ENCODE results near the gene ZFR2.

ZFR2 gene

DNA sequence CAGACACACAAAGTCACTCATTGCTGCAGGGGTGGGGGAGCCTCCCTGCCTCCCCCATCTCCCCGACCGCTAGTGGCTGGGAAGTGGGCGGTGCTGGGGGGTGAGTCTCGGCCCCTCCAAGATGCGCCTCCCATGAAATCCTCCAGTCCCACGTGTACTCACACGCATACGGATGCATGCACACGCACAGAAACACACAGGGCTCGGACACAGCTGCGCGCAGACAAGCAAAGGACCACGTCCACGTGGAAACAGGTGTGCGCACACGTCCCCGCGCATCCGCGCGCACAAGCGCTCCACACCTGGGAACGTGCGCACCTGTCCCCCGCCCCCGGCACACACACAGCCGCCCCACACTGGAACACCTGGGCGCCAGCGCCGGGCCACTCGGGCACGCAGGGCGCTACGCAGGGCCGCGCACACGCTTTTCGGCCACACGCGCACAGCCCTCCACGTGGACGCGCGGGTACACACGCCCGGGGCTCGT lies 83.3 kb downstream of the ZFR2 start:
- H3K36me3 Mint-ChIP-seq (ENCODE audit: low read depth): peaks cover 41% of the 10 kb centered on the region
- peaks cover 19% of the 10 kb centered on the region for H3K4me1 Mint-ChIP-seq (ENCODE audit: low read depth)
- H3K27ac Mint-ChIP-seq: peak overlapping the region; percentile 82
- peak overlapping the region; percentile 83 for H3K4me3 Mint-ChIP-seq
- peaks cover 13% of the 10 kb centered on the region for H3K9me3 Mint-ChIP-seq
- DNase-seq: peak; percentile 68
- H3K27me3 Mint-ChIP-seq: peaks cover 2% of the 10 kb centered on the region

DNA sequence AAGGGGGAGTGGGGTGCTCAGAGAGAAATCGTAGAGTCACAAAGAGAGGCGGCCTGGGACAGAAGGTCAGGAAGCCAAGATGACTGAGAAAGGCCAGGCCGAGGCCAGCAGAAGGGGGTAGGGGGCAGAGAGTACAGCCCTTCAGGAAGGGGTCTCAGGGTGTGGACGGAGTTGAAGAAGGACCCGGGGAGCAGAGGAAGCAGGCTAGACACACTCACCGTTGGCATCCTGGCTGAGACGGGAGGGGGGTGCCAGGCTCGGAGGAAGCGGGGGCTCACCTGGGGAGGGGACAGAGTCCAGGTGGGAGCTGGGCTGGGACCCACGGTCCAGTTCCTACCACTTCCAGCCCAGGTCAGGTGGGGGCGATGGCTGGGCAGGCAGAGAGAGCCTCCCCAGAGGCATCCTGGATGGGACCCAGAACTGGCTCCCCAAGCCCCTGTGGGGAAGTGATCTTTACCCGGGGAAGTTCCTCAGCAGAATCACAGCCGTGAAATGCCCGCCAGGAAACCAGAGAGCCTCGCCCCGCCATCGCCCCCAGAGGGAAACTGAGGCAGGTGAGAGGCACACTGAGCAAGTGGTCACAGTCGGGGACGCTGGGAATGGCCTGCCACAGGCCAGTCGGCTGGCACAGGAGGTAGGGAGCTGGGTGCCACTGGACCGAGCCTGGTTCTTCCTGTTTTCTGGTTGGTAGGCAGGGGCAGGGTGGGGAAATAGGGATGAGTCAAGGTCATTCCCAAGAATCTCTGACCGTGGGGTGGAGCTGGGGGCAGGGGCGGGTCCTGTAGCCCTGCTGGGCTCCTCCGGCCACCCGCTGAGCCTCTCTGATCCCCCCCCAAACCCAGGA lies 84.0 kb downstream of the ZFR2 start:
- H3K4me1 Mint-ChIP-seq (ENCODE audit: low read depth): peaks cover 19% of the 10 kb centered on the region
- peak overlapping the region; percentile 82 for H3K27ac Mint-ChIP-seq
- peaks cover 41% of the 10 kb centered on the region for H3K36me3 Mint-ChIP-seq (ENCODE audit: low read depth)
- H3K4me3 Mint-ChIP-seq: peak overlapping the region; percentile 83
- peaks cover 13% of the 10 kb centered on the region for H3K9me3 Mint-ChIP-seq
- peaks cover 2% of the 10 kb centered on the region for H3K27me3 Mint-ChIP-seq
- peak; percentile 47 for DNase-seq

DNA sequence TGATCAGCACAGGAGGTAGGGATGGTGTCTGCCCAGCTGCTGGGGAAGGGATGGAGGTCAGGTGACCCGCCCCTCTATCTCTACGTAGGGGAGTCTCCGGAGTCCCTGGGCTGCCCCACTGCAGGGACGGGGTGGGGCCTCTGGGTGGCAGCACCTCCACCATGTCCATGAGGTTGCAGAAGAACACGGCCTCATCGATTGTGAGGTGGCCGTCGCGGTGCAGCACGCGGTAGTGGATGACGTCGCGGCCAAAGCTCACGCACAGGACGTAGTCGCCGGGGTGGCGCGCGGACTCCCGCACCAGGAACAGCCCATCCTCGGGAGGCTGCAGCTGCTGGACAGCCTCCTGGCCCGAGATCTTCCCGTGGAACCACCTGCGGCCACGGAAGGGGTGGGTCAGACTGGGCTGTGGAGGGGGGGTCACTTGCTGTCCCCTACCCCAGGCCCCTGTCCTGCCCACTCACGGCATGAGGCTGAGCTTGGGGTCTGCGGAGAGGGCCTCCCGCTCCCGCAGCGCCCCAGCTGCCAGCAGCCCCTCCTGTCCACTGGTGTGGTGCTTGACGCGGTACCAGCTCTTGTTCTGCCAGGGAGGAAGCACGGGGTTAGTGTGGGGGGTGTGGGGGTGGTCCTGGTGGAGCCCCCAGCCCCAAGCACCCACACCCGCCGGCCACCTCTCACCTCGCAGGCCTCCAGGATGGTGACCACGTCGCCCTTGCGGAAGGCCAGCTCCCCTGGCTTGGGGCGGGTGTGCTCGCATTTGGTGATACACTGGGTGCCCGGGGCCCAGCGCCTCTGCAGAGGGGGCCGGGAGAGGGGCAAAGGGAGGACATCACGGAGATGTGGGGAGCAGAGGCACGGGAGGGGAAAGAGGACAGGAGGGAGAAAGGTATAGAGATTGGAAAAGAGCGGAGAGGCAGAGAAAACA lies 84.9 kb downstream of the ZFR2 start:
- H3K9me3 Mint-ChIP-seq: peaks cover 13% of the 10 kb centered on the region
- H3K4me1 Mint-ChIP-seq (ENCODE audit: low read depth): peaks cover 15% of the 10 kb centered on the region
- peak; percentile 71 for DNase-seq
- H3K27me3 Mint-ChIP-seq: peaks cover 2% of the 10 kb centered on the region
- H3K36me3 Mint-ChIP-seq (ENCODE audit: low read depth): peaks cover 41% of the 10 kb centered on the region
- no peak overlapping the region for H3K27ac Mint-ChIP-seq
- peak overlapping the region; percentile 83 for H3K4me3 Mint-ChIP-seq

DNA sequence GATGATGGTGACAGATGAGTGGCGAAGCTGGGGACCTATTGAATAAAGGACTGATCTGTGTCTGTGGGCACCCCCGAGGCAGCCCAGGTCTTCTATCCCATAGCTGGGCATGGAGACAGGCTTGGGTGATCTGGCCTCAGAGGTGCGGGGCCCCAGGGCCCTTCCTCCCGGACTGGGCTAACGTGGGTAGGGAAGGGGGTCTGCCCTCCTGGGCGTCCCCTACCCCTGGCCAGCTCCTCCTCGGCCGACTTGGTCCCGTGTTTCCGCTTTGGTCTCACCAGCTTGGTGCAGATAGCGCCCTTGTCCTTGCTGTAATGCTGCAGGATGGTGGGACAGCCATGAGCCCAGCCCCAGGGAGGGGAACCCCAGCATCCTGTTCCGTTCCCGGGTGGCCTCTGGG lies 85.9 kb downstream of the ZFR2 start:
- no peak for DNase-seq
- Mint-ChIP-seq H3K4me1 (ENCODE audit: low read depth) (peaks cover 14% of the 10 kb centered on the region), H3K36me3 (ENCODE audit: low read depth) (peaks cover 44% of the 10 kb centered on the region), H3K27ac (no peak overlapping the region), H3K4me3 (no peak overlapping the region), H3K9me3 (peaks cover 13% of the 10 kb centered on the region), H3K27me3 (peaks cover 2% of the 10 kb centered on the region)

DNA sequence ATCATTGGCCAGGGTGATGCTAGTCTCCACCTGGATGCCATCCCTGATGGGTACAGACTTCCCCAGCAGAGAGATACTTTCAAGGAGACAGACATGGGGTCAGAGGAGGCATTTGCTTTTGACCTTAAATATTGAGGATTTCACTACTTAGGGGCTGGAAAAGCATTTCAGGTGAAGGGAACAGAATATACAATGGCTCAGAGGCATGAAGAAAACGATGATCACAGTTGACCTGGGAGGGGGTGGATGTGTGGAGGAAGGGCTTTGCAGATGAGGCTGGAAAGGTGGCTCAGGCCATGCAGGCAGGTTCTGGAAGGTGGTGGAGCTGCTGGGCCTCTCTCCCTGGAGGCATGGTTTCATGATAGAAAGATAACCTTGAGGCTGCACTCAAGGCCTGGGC lies 86.5 kb downstream of the ZFR2 start:
- peaks cover 2% of the 10 kb centered on the region for H3K27me3 Mint-ChIP-seq
- H3K36me3 Mint-ChIP-seq (ENCODE audit: low read depth): peaks cover 44% of the 10 kb centered on the region
- H3K9me3 Mint-ChIP-seq: peaks cover 13% of the 10 kb centered on the region
- no peak for DNase-seq
- peaks cover 14% of the 10 kb centered on the region for H3K4me1 Mint-ChIP-seq (ENCODE audit: low read depth)
- no peak overlapping the region for H3K4me3 Mint-ChIP-seq
- no peak overlapping the region for H3K27ac Mint-ChIP-seq

DNA sequence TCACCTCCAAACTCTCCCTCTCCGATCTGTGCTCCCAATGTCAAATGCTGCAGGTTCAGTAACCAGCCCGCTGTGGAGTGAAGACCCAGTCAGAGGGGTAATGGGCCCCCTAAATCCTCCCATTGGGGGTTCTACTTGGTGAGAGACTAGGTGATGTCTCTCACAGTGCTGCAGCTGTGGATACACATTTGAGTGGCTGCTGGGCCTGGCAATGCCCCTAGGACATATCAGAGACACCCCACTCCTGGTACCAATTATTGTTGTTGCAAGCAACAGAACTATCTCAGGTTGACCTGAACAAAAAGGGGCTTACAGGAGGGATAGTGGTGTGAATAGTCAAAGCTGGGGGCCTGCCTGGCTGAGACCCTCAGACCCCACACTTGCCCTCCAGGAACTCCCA lies 87.2 kb downstream of the ZFR2 start:
- no peak overlapping the region for H3K27ac Mint-ChIP-seq
- H3K27me3 Mint-ChIP-seq: peaks cover 2% of the 10 kb centered on the region
- peaks cover 44% of the 10 kb centered on the region for H3K36me3 Mint-ChIP-seq (ENCODE audit: low read depth)
- no peak for DNase-seq
- H3K4me3 Mint-ChIP-seq: no peak overlapping the region
- peaks cover 13% of the 10 kb centered on the region for H3K4me1 Mint-ChIP-seq (ENCODE audit: low read depth)
- peaks cover 13% of the 10 kb centered on the region for H3K9me3 Mint-ChIP-seq

DNA sequence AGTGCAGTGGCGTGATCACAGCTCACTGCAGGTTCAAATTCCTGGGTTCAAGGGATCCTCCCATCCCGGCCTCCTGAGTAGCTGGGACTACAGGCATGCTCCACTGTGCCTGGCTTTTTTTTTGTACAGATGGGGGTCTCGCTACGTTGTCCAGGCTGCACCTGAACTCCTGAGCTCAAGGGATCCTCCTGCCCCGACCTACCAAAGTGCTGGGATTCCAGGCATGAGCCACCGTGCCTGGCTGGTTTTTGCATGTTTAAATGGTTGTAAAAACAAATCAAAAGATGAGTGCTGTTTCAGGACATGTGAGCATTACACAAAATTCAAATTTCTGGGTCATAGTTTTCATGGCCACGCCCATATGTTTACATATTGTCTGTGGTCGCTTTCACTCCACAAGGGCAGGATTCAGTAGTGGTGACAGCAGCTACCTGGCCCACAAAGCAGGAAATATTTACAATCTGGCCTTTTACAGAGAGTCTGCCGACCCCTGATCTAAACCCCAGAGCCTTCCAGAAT lies 88.0 kb downstream of the ZFR2 start:
- DNase-seq: no peak
- Mint-ChIP-seq H3K36me3 (ENCODE audit: low read depth) (peaks cover 44% of the 10 kb centered on the region), H3K9me3 (peaks cover 13% of the 10 kb centered on the region), H3K27ac (no peak overlapping the region), H3K27me3 (peaks cover 2% of the 10 kb centered on the region), H3K4me3 (no peak overlapping the region), H3K4me1 (ENCODE audit: low read depth) (peaks cover 12% of the 10 kb centered on the region)

DNA sequence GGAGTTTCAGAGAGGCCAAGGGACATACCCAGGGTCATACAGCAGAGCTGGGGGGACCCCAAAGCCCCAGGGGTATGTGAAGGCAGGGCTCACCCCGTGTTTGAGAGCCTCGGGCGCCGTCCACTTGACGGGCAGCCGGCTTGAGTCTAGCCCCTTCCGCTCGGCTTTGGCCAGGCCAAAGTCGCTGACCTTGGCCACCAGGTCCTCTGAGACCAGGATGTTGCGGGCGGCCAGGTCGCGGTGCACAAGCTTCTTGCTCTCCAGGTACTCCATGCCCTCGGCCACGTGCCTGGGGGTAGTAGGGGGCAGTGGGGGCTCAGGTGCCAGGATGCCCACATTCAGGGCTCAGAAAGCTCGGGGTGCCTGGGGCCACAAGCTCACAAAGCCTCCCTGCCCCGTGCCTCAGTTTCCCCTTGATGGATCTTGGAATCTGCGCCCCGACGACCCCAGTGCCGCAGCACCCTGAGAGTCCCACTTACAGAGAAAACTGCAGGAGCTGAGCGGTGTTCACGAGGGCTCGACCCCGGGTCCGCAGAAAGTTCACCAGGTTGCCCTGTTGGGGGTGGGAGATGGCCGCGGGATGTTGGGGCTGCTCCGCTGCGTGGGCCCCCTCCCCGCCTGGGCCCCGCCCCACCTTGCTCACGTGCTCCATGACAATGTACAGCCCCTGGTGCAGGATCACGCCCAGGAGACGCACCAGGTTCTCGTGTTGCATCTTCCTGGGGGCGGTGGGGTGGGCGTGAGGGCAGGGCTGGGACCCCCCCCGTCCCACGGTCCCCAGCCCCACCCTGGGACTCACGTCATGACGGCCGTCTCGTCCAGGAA lies 89.7 kb downstream of the ZFR2 start:
- DNase-seq: no peak
- Mint-ChIP-seq H3K9me3 (peaks cover 13% of the 10 kb centered on the region), H3K36me3 (ENCODE audit: low read depth) (peaks cover 32% of the 10 kb centered on the region), H3K4me1 (ENCODE audit: low read depth) (peaks cover 2% of the 10 kb centered on the region), H3K4me3 (no peak overlapping the region), H3K27me3 (no peaks in the 10 kb centered on the region), H3K27ac (no peak overlapping the region)

DNA sequence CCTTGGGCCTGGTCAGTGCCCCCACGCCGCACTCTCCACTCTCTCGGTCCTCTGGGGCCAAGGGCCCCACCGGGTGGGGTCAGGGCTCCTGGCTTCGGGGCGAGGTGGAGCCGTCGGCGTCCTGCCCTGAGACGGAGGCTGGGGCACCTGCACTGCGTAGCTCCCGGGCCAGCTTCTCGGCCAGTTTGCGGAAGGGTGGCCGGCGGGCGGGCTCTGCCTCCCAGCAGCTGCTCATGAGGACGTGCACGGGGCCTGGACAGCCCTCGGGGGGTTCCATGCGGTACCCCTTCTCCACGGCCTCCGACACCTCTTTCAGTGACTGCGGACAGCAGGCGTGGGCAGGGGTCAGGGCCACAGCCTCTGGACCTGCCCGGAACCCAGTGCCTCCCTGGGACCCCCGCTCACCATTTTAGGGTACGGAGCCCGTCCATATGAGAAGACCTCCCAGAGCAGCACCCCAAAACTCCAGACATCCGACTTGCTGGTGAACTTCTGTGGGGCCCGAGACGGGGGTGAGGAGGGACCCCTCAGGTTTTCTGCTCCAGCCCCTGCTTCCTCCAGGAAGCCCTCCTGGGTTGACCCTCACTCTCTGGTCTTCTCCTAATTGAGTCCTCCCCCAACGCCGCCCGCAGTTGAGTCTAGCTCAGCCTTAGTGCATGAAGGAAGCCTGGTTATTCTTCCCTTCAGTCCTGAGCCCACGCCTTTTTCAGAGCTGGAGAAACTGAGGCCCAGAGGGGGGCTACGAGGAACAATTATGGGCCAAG lies 90.6 kb downstream of the ZFR2 start:
- no peak for DNase-seq
- Mint-ChIP-seq H3K36me3 (ENCODE audit: low read depth) (peaks cover 27% of the 10 kb centered on the region), H3K4me3 (no peak overlapping the region), H3K9me3 (peaks cover 13% of the 10 kb centered on the region), H3K27ac (no peak overlapping the region), H3K4me1 (ENCODE audit: low read depth) (no peaks in the 10 kb centered on the region), H3K27me3 (no peaks in the 10 kb centered on the region)

DNA sequence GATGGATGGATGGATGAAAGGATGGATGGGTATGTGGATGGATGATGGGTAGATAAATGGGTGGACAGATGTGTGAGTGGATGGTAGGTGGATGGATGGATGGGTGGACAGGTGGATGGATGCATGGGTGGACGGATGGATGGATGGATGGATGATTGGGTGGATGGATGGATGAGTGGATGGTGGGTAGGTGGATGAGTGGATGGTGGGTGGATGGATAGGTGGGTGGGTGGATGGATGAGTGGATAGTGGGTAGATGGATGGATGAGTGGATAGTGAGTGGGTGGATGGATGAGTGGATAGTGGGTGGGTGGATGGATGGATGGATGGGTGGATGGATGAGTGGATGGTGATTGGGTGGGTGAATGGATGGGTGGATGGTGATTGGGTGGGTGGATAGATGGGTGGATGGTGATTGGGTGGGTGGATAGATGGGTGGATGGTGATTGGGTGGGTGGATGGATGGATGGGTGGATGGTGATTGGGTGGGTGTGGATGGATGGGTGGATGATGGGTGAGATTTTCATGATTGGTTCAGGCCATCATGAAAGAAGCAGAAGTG lies 92.3 kb downstream of the ZFR2 start:
- H3K4me3 Mint-ChIP-seq: no peak overlapping the region
- H3K36me3 Mint-ChIP-seq (ENCODE audit: low read depth): peaks cover 11% of the 10 kb centered on the region
- no peaks in the 10 kb centered on the region for H3K27me3 Mint-ChIP-seq
- H3K9me3 Mint-ChIP-seq: peaks cover 4% of the 10 kb centered on the region
- no peak overlapping the region for H3K27ac Mint-ChIP-seq
- DNase-seq: no peak
- no peaks in the 10 kb centered on the region for H3K4me1 Mint-ChIP-seq (ENCODE audit: low read depth)

DNA sequence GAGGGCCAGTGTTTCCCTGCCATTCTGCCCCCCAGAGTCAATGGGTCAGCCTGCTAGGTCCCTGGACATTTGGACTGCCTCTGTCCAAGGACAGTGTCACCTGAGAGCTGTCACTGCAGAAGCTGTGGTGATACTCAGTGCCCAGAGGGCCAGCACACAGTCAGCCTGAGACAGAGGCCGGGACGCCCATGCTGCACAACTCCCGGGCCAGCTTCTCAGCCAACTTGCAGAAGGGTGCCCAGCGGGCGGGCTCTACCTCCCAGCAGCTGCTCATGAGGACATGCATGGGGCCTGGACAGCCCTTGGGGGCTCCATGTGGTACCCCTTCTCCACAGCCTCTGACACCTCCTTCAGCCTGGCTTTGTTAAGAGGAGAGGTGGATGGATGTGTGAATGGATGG lies 93.0 kb downstream of the ZFR2 start:
- Mint-ChIP-seq H3K27me3 (no peaks in the 10 kb centered on the region), H3K4me1 (ENCODE audit: low read depth) (no peaks in the 10 kb centered on the region), H3K36me3 (ENCODE audit: low read depth) (peaks cover 4% of the 10 kb centered on the region), H3K4me3 (no peak overlapping the region), H3K27ac (no peak overlapping the region), H3K9me3 (no peaks in the 10 kb centered on the region)
- no peak for DNase-seq

DNA sequence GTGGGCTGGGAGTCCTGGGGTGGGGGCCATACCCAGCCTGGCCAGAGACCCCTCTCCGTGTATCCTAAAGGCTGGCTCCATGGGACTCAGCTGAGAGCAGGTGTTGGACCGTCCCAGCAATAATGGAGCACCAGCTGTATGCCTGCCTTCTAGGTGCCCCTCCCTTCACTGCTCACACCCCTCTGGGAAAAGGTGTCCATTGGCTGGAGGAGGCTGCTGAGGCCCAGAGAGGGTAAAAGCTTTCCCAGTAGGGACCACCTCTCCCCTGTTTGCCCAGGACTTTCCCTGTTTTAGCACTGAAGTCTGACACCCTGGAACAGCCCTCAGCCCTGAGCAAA lies 93.5 kb downstream of the ZFR2 start:
- no peaks in the 10 kb centered on the region for H3K27me3 Mint-ChIP-seq
- no peaks in the 10 kb centered on the region for H3K9me3 Mint-ChIP-seq
- no peaks in the 10 kb centered on the region for H3K4me1 Mint-ChIP-seq (ENCODE audit: low read depth)
- no peak overlapping the region for H3K27ac Mint-ChIP-seq
- no peak for DNase-seq
- H3K36me3 Mint-ChIP-seq (ENCODE audit: low read depth): peaks cover 3% of the 10 kb centered on the region
- no peak overlapping the region for H3K4me3 Mint-ChIP-seq

DNA sequence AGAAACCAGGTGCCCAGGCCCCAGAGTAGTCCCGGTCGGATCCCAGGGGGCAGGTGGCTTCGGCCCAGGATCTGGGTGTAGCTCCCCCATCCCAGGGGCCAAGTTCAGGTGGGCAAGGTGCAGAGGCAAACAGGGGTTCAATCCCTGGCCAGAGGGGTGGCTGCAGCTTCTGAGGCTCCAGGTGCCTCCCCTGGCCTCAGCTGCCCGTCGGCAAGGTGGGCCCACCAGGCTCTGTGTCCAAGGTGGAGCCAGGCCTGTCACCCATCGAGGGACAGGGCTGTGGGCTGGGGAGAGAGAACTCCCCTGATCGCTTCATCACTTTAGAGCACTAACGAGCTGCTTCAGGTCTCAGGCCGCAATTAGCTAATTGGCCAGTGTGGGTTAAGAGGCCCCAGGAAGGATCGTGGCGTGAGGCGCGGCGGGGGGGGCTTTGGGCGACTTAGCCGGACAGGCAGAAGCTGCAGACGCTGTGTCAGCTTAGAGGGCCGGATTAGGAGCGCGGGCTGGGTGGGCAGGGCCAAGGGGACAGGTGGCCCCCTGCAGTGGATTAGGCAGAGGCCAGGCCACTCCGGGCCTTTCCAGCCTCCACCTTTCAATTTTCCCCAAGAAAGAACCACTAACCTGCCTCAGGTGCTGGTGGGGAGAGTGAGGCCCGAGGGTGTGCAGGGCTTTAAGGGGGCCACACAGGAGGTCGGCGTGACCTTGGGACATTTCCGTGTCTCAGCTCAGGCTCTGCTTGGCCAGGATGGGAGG lies 94.0 kb downstream of the ZFR2 start:
- Mint-ChIP-seq H3K27me3 (no peaks in the 10 kb centered on the region), H3K9me3 (no peaks in the 10 kb centered on the region), H3K4me1 (ENCODE audit: low read depth) (no peaks in the 10 kb centered on the region), H3K27ac (no peak overlapping the region), H3K4me3 (no peak overlapping the region), H3K36me3 (ENCODE audit: low read depth) (peaks cover 5% of the 10 kb centered on the region)
- no peak for DNase-seq

Measured in activated T-cell treated with anti-CD3 and anti-CD28 coated beads, Interleukin-2, amount 50 U/mL, for 24 hours (primary cell).